Hepatocyte (in vitro differentiated cells): ENCODE data around the gene GPD1L.

Experiments
- CTCF ChIP-seq: fragments of 200-600 bp; sonication (generic); IDR thresholded peaks from 2 replicates; pipeline ENCODE4 v1.5.1; 2016; ENCODE audit warnings: antibody characterized with exemption, mild to moderate bottlenecking; ENCODE audit not compliant: poor library complexity
- EZH2 ChIP-seq: fragments of 200-600 bp; sonication (generic); IDR thresholded peaks from 2 replicates; pipeline ENCODE4 v1.6.1; 2016; ENCODE audit warnings: antibody characterized with exemption, mild to moderate bottlenecking, borderline replicate concordance
- EZH2phosphoT487 ChIP-seq: fragments of 200-600 bp; sonication (generic); IDR thresholded peaks from one replicate; pipeline ENCODE4 v1.6.1; 2018; ENCODE audit warnings: antibody characterized with exemption, mild to moderate bottlenecking, low read depth, moderate library complexity; ENCODE audit not compliant: unreplicated experiment, severe bottlenecking

- TF ChIP-seq CTCF (no peak), EZH2phosphoT487 (no peak), EZH2 (no peak)
Measured at GRCh38 chr3:32198714-32199113, 92.3 kb downstream of the GPD1L start.
